ENCODE results near the gene TRRAP. TPM values are rescaled to one million over a fixed set of nuclear protein-coding genes. Genes with fewer than 3 reads are reported as not detected.

Gene TRRAP
- total RNA-seq, 1 donor from 2014 or later = 67.1 TPM

GRCh38 chr7:99002827-99003212 lies 124.5 kb downstream of the TRRAP start:
- intact Hi-C loops (cut with micrococcal nuclease) = no loop called here

- intact Hi-C loops (cut with micrococcal nuclease) = no loop called here
Measured at GRCh38 chr7:99003419-99003818, 125.1 kb downstream of the TRRAP start.

GRCh38 chr7:99004216-99004615 lies 125.9 kb downstream of the TRRAP start:
- intact Hi-C loops (cut with micrococcal nuclease) = no loop called here

GRCh38 chr7:99004781-99005500 lies 126.6 kb downstream of the TRRAP start:
- intact Hi-C loops (cut with micrococcal nuclease) = no loop called here

- intact Hi-C loops (cut with micrococcal nuclease) = no loop called here
Measured at GRCh38 chr7:99005776-99006175, 127.4 kb downstream of the TRRAP start.

- intact Hi-C loops (cut with micrococcal nuclease) = no loop called here
Measured at GRCh38 chr7:99006739-99007424, 128.6 kb downstream of the TRRAP start.

- intact Hi-C loops (cut with micrococcal nuclease) = no loop called here
Measured at GRCh38 chr7:99008181-99008631, 129.9 kb downstream of the TRRAP start.

- intact Hi-C loops (cut with micrococcal nuclease) = no loop called here
Measured at GRCh38 chr7:99008921-99009530, 130.7 kb downstream of the TRRAP start.

GRCh38 chr7:99010281-99010680 lies 131.9 kb downstream of the TRRAP start:
- intact Hi-C loops (cut with micrococcal nuclease) = no loop called here

GRCh38 chr7:99011341-99011705 lies 133.0 kb downstream of the TRRAP start:
- intact Hi-C loops (cut with micrococcal nuclease) = no loop called here

- intact Hi-C loops (cut with micrococcal nuclease) = no loop called here
Measured at GRCh38 chr7:99011706-99012404, 133.5 kb downstream of the TRRAP start.

GRCh38 chr7:99012722-99013121 lies 134.4 kb downstream of the TRRAP start:
- intact Hi-C loops (cut with micrococcal nuclease) = no loop called here

- intact Hi-C loops (cut with micrococcal nuclease) = no loop called here
Measured at GRCh38 chr7:99013266-99014112, 135.2 kb downstream of the TRRAP start.

GRCh38 chr7:99014113-99014985 lies 136.0 kb downstream of the TRRAP start:
- intact Hi-C loops (cut with micrococcal nuclease) = no loop called here

GRCh38 chr7:99016196-99016595 lies 137.9 kb downstream of the TRRAP start:
- intact Hi-C loops (cut with micrococcal nuclease) = no loop called here

- intact Hi-C loops (cut with micrococcal nuclease) = no loop called here
Measured at GRCh38 chr7:99019523-99020412, 141.4 kb downstream of the TRRAP start.

GRCh38 chr7:99020413-99020715 lies 142.0 kb downstream of the TRRAP start:
- intact Hi-C loops (cut with micrococcal nuclease) = no loop called here

GRCh38 chr7:99021941-99022560 lies 143.7 kb downstream of the TRRAP start:
- intact Hi-C loops (cut with micrococcal nuclease) = no loop called here

- intact Hi-C loops (cut with micrococcal nuclease) = no loop called here
Measured at GRCh38 chr7:99024066-99024465, 145.7 kb downstream of the TRRAP start.

Data from T-helper 1 cell treated with Interleukin-12 subunit alpha and Interleukin-12 subunit beta and Interleukin-4 antibody, amounts not matched to agents 30 ng/mL and 1 ng/mL, for 36 hours (primary cell).